OCI-LY1 (cell line): Measurements from ENCODE around the gene CHST15.

ENCODE experiments used
- H2AFZ ChIP-seq: fragments of 200-600 bp; sonication (generic), shearing (Covaris generic); 2 replicates; pipeline ENCODE4 v1.6.0; 2014; ENCODE audit warnings: antibody characterized with exemption, mild to moderate bottlenecking, low read length
- H3F3A ChIP-seq: fragments of 200-600 bp; sonication (generic), shearing (Covaris generic); 2 replicates; pipeline ENCODE4 v1.6.0; 2014; ENCODE audit warnings: mild to moderate bottlenecking, antibody characterized with exemption, low read length, moderate library complexity; ENCODE audit not compliant: insufficient read depth
- H3K27ac ChIP-seq: fragments of 200-600 bp; sonication (generic); 2 replicates; pipeline ENCODE4 v1.5.1; 2014; ENCODE audit warnings: low read length, mixed run types, mild to moderate bottlenecking, low read depth; ENCODE audit not compliant: poor library complexity, severe bottlenecking
- H3K27me3 ChIP-seq: fragments of 200-600 bp; sonication (generic); 2 replicates; pipeline ENCODE4 v1.6.0; 2014; ENCODE audit warnings: antibody characterized with exemption, mild to moderate bottlenecking, low read length, moderate library complexity; ENCODE audit not compliant: insufficient read depth
- H3K36me3 ChIP-seq: fragments of 200-600 bp; sonication (generic); 2 replicates; pipeline ENCODE4 v1.6.1; 2014; ENCODE audit warnings: mild to moderate bottlenecking, antibody characterized with exemption, low read length, moderate library complexity, mixed read lengths; ENCODE audit not compliant: insufficient read depth
- H3K4me1 ChIP-seq: fragments of 200-600 bp; sonication (generic); 2 replicates; pipeline ENCODE4 v1.5.1; 2014; ENCODE audit warnings: mild to moderate bottlenecking, low read length, moderate library complexity; ENCODE audit not compliant: insufficient read depth, severe bottlenecking
- H3K4me2 ChIP-seq: fragments of 200-600 bp; sonication (generic), shearing (Covaris generic); 2 replicates; pipeline ENCODE4 v1.6.1; 2014; ENCODE audit warnings: low read length
- H3K4me3 ChIP-seq: fragments of 200-600 bp; sonication (generic); 2 replicates; pipeline ENCODE4 v1.5.1; 2014; ENCODE audit warnings: low read length, low read depth, mild to moderate bottlenecking, mixed read lengths; ENCODE audit not compliant: poor library complexity, severe bottlenecking
- H3K79me2 ChIP-seq: fragments of 200-600 bp; shearing (Covaris generic); 2 replicates; pipeline ENCODE4 v1.6.1; 2016; ENCODE audit warnings: mixed run types, low read length, mixed read lengths; ENCODE audit not compliant: insufficient read depth
- H3K9ac ChIP-seq: fragments of 200-600 bp; sonication (generic), shearing (Covaris generic); 2 replicates; pipeline ENCODE4 v1.6.1; 2014; ENCODE audit warnings: mild to moderate bottlenecking, low read length, mixed read lengths
- H3K9me2 ChIP-seq: fragments of 200-600 bp; sonication (generic), shearing (Covaris generic); 2 replicates; pipeline ENCODE4 v1.6.1; 2014; ENCODE audit warnings: low read depth, mild to moderate bottlenecking, low read length, mixed read lengths
- H3K9me3 ChIP-seq: fragments of 200-600 bp; shearing (Covaris generic); 2 replicates; pipeline ENCODE4 v1.6.1; 2014; ENCODE audit warnings: low read length, mixed read lengths
- H4K20me1 ChIP-seq: fragments of 200-600 bp; sonication (generic), shearing (Covaris generic); 2 replicates; pipeline ENCODE4 v1.6.0; 2016; ENCODE audit warnings: mild to moderate bottlenecking, low read length; ENCODE audit not compliant: insufficient read depth
- CTCF ChIP-seq: fragments of 200-600 bp; sonication (generic), shearing (Covaris generic); IDR thresholded peaks from 2 replicates; pipeline ENCODE4 v1.5.1; 2017; ENCODE audit warnings: mild to moderate bottlenecking, antibody characterized with exemption, low read length, moderate library complexity, mixed read lengths
- EZH2 ChIP-seq: fragments of 200-600 bp; sonication (generic), shearing (Covaris generic); IDR thresholded peaks from 2 replicates; pipeline ENCODE4 v1.8.0; 2017; ENCODE audit warnings: borderline replicate concordance, mixed run types, mild to moderate bottlenecking, antibody characterized with exemption, low read length, moderate library complexity, mixed read lengths

Gene CHST15

GRCh38 chr10:123999261-123999660 lies 94.1 kb downstream of the CHST15 start:
- H3K27ac ChIP-seq, result no peak overlapping the region
- H3K9me2 ChIP-seq, result no peaks in the 10 kb centered on the region
- no peaks in the 10 kb centered on the region for H3F3A ChIP-seq
- TF ChIP-seq EZH2 (no peak), CTCF (no peak)
- H3K4me1 ChIP-seq, result peaks cover 33% of the 10 kb centered on the region
- H4K20me1 ChIP-seq, result no peaks in the 10 kb centered on the region
- H3K36me3 ChIP-seq, result no peaks in the 10 kb centered on the region
- H3K4me3 ChIP-seq, result no peak overlapping the region
- no peak overlapping the region for H3K4me2 ChIP-seq
- no peaks in the 10 kb centered on the region; the same call in 1 of the 2 replicates for H3K27me3 ChIP-seq
- H3K9ac ChIP-seq, result no peak overlapping the region
- H3K79me2 ChIP-seq, result no peaks in the 10 kb centered on the region
- H3K9me3 ChIP-seq, result no peaks in the 10 kb centered on the region
- H2AFZ ChIP-seq, result no peak overlapping the region

GRCh38 chr10:123998197-123999141 lies 94.9 kb downstream of the CHST15 start:
- Histone ChIP-seq H4K20me1 (no peaks in the 10 kb centered on the region), H2AFZ (no peak overlapping the region), H3K79me2 (no peaks in the 10 kb centered on the region), H3K27ac (no peak overlapping the region), H3K27me3 (no peaks in the 10 kb centered on the region; the same call in 1 of the 2 replicates), H3K4me2 (no peak overlapping the region), H3K9me3 (no peaks in the 10 kb centered on the region), H3K36me3 (no peaks in the 10 kb centered on the region), H3K4me1 (peaks cover 30% of the 10 kb centered on the region), H3F3A (no peaks in the 10 kb centered on the region), H3K9me2 (no peaks in the 10 kb centered on the region), H3K9ac (no peak overlapping the region), H3K4me3 (no peak overlapping the region)
- TF ChIP-seq EZH2, result no peak
- TF ChIP-seq CTCF, result no peak

- Histone ChIP-seq H3K9ac (no peak overlapping the region), H3K27ac (no peak overlapping the region)
Observed at GRCh38 chr10:123997486-123998196, 95.8 kb downstream of the CHST15 start.

More at GRCh38 chr10:123997486-123998196, 95.8 kb downstream of the CHST15 start:
- Histone ChIP-seq H3K4me1 (peaks cover 30% of the 10 kb centered on the region), H3K4me3 (no peak overlapping the region), H3K9me3 (no peaks in the 10 kb centered on the region), H3K27me3 (no peaks in the 10 kb centered on the region; the same call in 1 of the 2 replicates), H3F3A (no peaks in the 10 kb centered on the region), H2AFZ (no peak overlapping the region), H3K36me3 (no peaks in the 10 kb centered on the region), H3K4me2 (no peak overlapping the region), H3K79me2 (no peaks in the 10 kb centered on the region), H3K9me2 (no peaks in the 10 kb centered on the region), H4K20me1 (no peaks in the 10 kb centered on the region)
- TF ChIP-seq EZH2, result no peak
- TF ChIP-seq CTCF, result no peak
